Measurements from ENCODE around the gene ZNF136.

ZNF136 gene

DNA sequence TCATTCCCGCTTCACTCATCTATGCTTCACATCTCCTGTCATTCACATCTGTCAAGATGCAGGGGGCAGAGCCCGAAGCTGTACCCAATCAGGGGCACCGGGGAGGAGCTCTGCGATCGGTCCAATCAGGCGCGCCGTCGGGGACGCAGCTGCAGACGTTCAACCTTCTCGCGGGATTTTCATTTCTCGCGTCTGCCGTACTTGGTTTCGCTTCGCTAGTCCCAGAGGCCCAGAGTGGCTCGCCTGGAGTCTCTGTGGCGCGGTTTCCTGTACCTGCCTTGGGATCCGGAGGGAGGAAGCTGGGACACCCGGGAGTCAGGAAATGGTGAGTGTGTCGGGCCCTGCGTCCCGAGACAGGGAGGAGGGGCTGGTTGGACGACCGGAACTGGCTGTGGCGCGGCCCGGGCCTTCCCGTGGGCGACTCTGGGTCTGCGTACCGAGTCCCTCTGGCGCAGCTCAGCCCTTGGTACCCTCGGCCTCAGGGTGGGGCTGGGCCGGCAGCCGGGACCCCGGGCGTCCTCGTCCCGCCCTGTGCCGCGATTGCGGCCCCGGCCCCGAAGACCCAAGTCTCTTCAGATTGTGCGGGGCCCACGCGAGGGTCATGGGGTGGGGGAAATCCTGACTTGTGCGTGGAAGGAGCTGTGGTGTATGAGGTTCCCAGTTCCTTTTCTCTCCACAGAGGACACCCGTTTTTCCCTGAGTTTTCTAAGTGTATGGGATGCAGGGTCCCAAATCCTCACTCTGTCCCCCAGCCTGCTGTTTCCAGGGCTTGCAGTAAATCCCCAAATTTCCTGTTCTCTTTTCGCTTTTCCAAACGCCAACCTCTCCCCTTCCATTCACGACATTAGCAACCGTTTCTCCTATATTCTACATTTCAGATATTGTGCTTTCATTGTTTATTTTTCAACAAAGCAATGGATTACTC, at the start of gene ZNF136:
Gene ZNF136 (plus strand): TSS at position 215 of the 925 bp plus-strand sequence. CDS start 108 bp downstream, at position 323.
- peak; percentile 92 for DNase-seq (ENCODE audit: low spot score)

GRCh38 chr19:12113121-12113520, 49.8 kb upstream of the ZNF136 start:
- no peak for DNase-seq (ENCODE audit: low spot score)

DNA sequence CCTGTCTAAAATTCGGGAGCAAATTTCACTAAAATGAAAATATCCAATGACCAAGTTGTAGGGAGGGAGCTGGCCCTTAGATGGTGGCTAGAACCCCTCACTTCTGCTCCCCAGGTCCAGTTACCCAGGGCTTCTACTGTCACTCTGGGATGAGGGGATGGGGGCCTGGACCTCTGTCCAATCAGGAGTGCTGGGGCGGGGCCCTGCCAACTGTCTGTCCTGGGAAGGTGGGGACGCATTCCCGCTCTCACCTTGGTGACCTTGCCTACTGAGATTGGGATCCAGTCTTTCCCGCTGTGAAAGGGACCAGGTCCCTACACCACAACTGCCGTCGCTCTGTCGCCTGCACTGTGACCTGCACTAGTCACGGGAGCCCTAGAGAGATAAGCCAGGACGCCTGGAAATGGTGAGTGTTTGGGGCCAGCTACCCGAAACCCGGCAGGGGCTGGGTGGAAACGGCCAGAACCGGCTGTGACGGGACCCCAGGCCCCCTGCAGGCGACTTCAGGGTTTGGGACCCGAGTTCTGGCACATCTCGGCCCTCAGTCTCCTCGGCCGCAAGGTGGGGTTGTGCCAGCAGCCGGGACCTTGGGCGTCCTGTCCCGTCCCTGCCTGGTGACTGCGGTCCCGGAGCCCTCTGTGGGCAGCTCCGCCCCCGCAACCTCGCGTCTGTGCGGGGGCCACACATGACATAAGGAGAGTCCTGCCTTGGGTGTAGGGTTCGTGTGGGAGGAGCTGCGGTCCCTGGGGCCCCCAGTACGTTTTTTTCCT, 45.5 kb upstream of the ZNF136 start:
- no peak for DNase-seq (ENCODE audit: low spot score)

DNA sequence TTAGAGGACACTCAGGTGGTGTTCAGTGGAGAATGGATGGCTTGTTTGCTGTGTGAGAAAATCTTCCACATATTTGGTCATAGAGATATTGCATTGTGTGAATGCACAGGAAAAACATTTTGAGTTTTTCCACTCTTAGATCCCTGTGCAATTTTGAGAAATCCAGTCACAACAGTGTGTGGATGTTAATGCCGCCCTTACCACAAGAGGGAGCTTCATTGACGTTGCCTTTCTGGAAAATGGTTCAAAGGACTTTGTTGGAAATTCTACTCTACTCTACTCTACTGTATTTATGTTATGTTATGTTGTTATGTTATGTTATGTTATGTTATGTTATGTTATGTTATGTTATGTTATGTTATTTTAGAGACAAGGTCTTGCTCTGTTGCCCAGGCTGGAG, 36.2 kb upstream of the ZNF136 start:
- DNase-seq (ENCODE audit: low spot score), result peak; percentile 2

GRCh38 chr19:12133069-12133468, 29.8 kb upstream of the ZNF136 start:
- DNase-seq (ENCODE audit: low spot score), result no peak

DNA sequence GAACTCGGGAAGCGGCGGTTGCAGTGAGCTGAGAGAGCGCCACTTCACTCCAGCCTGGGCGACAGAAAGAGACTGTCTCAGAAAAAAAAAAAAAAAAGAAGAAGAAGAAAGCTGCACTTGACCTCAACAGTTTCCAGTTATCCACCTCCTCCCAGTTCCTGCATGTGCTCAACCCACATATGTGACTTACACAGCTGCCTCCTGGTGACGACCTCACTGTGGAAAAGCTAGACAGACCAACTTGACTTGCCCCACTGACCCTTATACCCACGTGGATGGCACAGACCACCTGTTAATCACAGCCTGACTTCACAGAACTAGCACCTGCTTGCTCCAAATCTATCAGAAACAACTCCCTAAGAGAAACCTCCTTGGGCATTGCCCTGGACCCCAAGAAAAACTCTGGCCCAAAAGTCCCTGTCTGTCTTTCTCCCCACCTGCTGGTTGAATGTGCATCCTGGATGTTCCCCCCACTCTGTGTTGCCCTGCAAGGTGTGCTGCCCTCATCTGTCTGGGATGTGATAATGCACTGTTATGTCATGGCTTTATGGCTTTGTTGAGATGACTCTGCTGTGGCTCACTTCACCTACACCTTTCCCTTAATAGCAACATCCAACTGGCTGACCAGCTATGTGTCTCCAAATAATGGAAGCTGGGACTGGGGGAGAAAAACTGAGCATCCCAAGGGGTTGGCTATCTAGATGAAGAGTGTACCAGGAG, 25.5 kb upstream of the ZNF136 start:
- DNase-seq (ENCODE audit: low spot score), result no peak

DNA sequence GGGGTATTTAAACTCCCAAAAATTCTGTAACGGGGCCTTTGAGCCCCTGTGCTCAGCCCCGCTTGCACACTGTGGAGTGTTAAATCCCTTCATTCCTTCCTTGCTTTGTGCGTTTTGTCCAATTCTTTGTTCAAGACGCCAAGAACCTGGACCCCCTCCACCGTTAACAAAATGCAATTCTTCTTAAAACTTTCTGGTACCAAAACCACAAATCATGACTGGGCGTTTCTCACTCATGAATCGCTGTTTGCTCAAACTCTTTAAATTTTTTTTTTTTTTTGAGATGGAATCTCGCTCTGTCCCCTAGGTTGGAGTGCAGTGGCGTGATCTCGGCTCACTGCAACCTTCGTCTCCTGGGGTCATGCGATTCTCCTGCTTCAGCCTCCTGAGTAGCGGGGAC, 23.6 kb upstream of the ZNF136 start:
- DNase-seq (ENCODE audit: low spot score), result no peak

DNA sequence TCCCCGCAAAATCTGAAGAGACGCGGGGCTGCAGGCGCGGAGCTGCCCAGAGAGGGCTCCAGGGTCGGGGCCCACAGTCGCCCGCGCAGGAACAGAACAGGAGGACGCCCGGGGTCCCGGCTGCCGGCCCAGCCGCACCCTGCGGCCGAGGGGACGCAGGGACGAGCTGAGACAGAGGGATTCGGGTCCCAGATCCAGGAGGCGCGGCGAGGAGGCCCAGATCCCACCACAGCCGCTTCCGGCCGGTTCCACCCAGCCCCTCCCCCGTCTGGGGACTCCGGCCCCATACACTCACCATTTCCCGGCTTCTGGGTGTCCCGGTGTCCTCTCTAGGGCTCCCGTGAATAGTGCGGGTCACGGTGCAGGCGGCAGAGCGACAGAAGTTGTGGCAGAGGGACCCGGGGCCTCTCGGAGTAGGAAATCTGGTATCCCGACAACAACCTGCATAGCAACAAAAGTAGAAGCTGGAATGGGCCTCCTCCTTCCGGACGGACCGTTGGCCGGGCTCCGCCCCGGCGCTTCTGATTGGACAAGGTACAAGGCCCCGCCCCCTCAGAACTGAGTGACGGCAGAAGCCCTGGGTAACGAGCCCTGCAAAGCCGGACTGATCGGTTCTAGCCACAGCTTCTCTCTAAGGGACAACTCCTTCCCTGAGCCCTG, 22.9 kb upstream of the ZNF136 start, which contains the start of gene ZNF20:
Gene ZNF20 (minus strand): TSS at position 466 of the 660 bp plus-strand sequence. CDS start 168 bp downstream, at position 298.
- DNase-seq (ENCODE audit: low spot score), result peak; percentile 88

- DNase-seq (ENCODE audit: low spot score), result peak; percentile 76
These were observed 22.1 kb upstream of the ZNF136 start for GRCh38 chr19:12140545-12141404.

GRCh38 chr19:12141405-12141736, 21.5 kb upstream of the ZNF136 start:
- DNase-seq (ENCODE audit: low spot score), result no peak

GRCh38 chr19:12145348-12145747, 17.5 kb upstream of the ZNF136 start:
- DNase-seq (ENCODE audit: low spot score), result no peak

DNA sequence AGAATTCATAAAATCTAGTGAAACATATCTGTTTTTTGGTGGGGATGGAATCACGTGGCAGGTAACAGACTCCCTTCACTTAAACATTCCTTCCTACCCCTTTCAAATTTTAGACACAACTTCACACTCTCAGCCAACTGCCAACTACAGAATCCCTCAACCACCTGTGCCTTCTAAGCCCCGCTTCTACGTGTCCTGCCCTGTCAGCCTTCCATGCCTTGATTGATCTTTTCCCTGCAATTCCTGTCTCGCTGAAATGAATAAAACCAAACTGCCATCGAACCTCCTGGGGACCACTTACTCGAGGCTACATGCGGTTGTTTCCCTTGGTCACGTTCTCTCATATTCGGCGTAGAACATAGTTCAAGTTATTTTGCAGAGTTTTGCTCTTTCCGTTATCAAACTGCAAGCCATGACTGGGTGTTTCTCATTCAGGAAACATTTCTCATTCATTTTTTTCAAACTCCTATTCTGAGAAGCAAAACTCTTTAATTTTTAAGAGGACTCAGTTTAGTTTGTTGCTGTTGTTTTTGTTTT, 7.5 kb upstream of the ZNF136 start:
- no peak for DNase-seq (ENCODE audit: low spot score)

GRCh38 chr19:12156223-12157058, 6.5 kb upstream of the ZNF136 start, which contains the start of gene ZNF625:
Gene ZNF625, minus strand, starts transcription at chr19:12156734. Its CDS starts 176 bp downstream, at chr19:12156558.
- no peak for DNase-seq (ENCODE audit: low spot score)

DNA sequence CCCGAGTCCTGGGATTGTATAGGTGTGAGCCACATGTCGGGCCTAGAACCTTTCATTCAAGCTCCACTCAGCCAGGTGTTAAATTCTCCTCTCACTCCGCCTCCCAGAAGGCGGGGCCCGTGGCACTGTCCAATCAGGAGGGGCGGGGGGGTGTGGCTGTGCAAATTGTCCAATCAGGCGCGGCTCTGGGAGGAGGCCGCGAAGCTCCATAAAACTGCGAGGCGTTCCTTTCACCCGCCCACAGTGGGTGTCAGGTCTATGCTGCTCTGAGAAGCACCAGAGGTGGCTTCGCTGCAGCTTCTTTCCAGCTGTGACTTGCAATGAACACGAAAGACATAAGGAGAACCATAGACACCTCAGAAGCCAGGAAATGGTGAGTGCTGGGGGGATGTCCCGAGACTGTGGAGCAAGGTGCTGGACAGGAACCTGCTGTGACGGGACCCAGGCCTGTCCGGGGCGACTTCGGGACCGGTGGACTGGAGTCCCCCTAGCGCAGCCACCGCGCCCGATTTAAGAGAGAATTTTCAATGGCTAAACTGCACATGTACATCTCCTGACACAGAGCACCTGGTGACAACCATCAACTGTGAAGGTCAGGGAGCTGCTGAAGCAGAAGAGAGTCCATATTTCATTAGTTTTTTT, 3.0 kb upstream of the ZNF136 start:
- DNase-seq (ENCODE audit: low spot score), result no peak

DNA sequence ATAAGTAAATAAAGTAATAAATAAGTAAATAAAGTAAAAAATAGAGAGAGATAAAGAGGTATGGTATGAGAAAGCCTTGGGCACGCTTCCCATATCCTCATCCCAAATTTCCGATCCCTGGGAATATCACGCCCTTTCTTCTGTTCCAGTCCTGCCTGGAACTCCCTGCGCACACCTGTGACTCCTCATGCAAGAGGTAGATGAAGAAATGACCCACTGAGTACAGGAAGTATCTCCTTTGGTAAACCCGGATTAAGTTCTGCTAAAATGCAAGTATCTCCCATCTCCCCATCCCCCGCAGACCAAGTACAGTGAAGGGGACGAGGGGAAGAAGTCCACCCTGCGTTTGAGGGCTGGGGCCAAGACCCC, 399 bp upstream of the ZNF136 start:
- no peak for DNase-seq (ENCODE audit: low spot score)

DNA sequence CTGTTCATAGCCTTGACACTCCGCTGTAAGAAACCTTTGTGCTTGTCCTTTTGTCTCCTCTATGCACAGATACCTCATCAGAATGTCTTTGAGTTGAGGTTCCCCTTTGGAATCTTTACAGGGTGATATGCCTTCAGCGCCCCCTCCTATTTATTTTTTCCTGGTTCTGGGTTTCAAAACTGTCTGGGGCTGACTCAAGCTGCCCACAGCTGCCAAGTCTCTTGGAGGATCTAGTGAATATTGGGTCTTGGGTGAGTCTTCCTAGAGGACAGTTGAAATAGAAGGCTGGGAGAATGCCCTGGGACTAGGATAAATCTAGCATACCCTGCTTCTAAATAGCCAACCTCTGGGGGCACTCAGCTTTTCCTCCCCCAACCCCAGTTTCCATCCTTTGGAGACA, 930 bp downstream of the ZNF136 start:
- no peak for DNase-seq (ENCODE audit: low spot score)

DNA sequence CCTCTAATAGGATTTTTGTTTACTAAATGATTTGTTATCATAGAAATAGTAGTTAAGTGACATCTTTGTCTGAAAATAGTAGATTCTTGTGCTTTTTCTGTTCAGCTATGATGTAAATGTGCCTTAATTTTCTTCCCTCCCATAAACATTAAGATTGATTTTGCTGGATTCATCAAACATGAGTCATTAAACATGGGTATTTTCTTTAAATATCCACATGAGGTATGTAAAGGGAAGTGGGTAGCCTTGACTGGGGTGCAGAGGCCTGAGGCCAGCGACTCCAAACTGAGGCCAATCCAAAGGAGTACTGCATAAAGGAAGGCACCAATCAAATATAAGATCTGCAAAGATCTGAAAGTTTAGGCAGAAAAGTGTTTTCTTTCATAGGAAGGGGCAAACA, 3.7 kb downstream of the ZNF136 start:
- no peak for DNase-seq (ENCODE audit: low spot score)

DNA sequence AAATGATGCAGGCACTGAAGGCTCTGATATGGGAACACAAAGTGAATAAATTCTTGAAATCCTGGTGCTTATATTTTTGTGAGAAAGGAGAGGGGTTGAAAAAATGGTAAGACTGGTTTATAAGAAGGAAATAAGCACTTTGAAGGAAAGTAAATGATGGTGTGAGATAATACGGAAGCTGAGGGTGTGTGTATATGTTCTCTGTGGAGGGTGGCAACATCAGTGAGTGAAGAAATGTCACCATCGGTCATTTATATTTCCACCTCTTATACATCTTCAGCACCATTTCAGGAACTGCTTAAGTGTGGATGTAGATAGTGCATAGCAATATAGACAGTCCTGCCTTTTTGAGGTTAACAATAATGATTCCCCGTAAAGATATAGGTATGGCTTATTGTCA, 17.5 kb downstream of the ZNF136 start:
- DNase-seq (ENCODE audit: low spot score), result no peak

DNA sequence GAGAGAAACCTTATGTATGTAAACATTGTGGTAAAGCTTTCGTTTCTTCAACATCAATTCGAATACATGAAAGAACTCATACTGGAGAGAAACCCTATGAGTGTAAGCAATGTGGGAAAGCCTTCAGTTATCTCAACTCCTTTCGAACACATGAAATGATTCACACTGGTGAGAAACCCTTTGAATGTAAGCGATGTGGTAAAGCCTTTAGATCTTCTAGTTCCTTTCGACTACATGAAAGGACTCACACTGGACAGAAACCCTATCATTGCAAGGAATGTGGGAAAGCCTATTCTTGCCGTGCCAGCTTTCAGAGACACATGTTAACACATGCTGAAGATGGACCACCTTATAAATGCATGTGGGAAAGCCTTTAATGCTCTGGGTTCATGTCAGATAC, 24.7 kb downstream of the ZNF136 start:
- DNase-seq (ENCODE audit: low spot score), result no peak
